HEK293T (cell line): ENCODE data around the gene GABBR2.

Experiments
- CTCF ChIA-PET: fragments of 350-600 bp; formaldehyde crosslinking; extraction: SDS; loops from one replicate; lab custom pipeline; 2021; ENCODE audit warnings: antibody characterized with exemption, inconsistent platforms; lab: Yijun Ruan, JAX
- POLR2A ChIA-PET: fragments of 350-600 bp; formaldehyde crosslinking; extraction: SDS; loops from one replicate; lab custom pipeline; 2020; ENCODE audit warnings: antibody characterized with exemption, inconsistent platforms; lab: Yijun Ruan, JAX
- DNase-seq: peaks from one replicate; pipeline ENCODE4 v3.0.0; 2012; ENCODE audit warnings: mixed read lengths; ENCODE audit errors: extremely low spot score
- ARNT ChIP-seq: fragments of 450-650 bp; IDR thresholded peaks from 2 replicates; pipeline ENCODE4 v1.6.1; 2017; ENCODE audit warnings: mild to moderate bottlenecking
- BHLHE40 ChIP-seq: fragments of 450-650 bp; IDR thresholded peaks from 2 replicates; pipeline ENCODE4 v1.6.1; 2016; ENCODE audit warnings: mild to moderate bottlenecking, moderate library complexity, borderline replicate concordance
- CTBP1 ChIP-seq: fragments of 450-650 bp; IDR thresholded peaks from 2 replicates; pipeline ENCODE4 v1.6.1; 2016; ENCODE audit warnings: borderline replicate concordance
- ELF4 ChIP-seq: fragments of 450-650 bp; IDR thresholded peaks from 2 replicates; pipeline ENCODE4 v1.6.1; 2017; ENCODE audit warnings: antibody characterized with exemption
- FOXA1 ChIP-seq: fragments of 450-650 bp; IDR thresholded peaks from 2 replicates; pipeline ENCODE4 v1.6.1; 2016; ENCODE audit warnings: mild to moderate bottlenecking
- FOXK2 ChIP-seq: fragments of 450-650 bp; IDR thresholded peaks from 2 replicates; pipeline ENCODE4 v1.6.1; 2016; ENCODE audit warnings: mild to moderate bottlenecking
- FOXM1 ChIP-seq: fragments of 450-650 bp; IDR thresholded peaks from 2 replicates; pipeline ENCODE4 v1.6.1; 2017; ENCODE audit warnings: mild to moderate bottlenecking, borderline replicate concordance
- HDGF ChIP-seq: fragments of 450-650 bp; IDR thresholded peaks from 2 replicates; pipeline ENCODE4 v1.6.1; 2017; ENCODE audit warnings: antibody characterized with exemption, borderline replicate concordance
- L3MBTL2 ChIP-seq: fragments of 450-650 bp; conservative IDR thresholded peaks from 2 replicates; pipeline ENCODE4 v1.6.1; 2016; ENCODE audit warnings: mild to moderate bottlenecking
- LEF1 ChIP-seq: fragments of 450-650 bp; IDR thresholded peaks from 2 replicates; pipeline ENCODE4 v1.6.1; 2017; ENCODE audit warnings: mild to moderate bottlenecking, borderline replicate concordance
- NFRKB ChIP-seq: fragments of 450-650 bp; IDR thresholded peaks from 2 replicates; pipeline ENCODE4 v1.6.1; 2016; ENCODE audit warnings: mild to moderate bottlenecking, moderate library complexity
- PKNOX1 ChIP-seq: fragments of 450-650 bp; IDR thresholded peaks from 2 replicates; pipeline ENCODE4 v1.6.1; 2016
- SP1 ChIP-seq: fragments of 450-650 bp; IDR thresholded peaks from 2 replicates; pipeline ENCODE4 v1.6.1; 2017
- SUZ12 ChIP-seq: fragments of 450-650 bp; IDR thresholded peaks from 2 replicates; pipeline ENCODE4 v1.6.1; 2016; ENCODE audit warnings: mild to moderate bottlenecking
- TARDBP ChIP-seq: fragments of 450-650 bp; IDR thresholded peaks from 2 replicates; pipeline ENCODE4 v1.6.1; 2016
- ZNF384 ChIP-seq: fragments of 450-650 bp; IDR thresholded peaks from 2 replicates; pipeline ENCODE4 v1.6.1; 2016

GABBR2 gene

GRCh38 chr9:98570055-98570454 is 138.7 kb downstream of the GABBR2 start:
- POLR2A ChIA-PET = no interaction called here
- DNase-seq = no peak
- TF ChIP-seq FOXM1 (no peak), L3MBTL2 (no peak), LEF1 (no peak), NFRKB (no peak), TARDBP (no peak), ELF4 (no peak), HDGF (no peak), ZNF384 (no peak), FOXK2 (no peak), PKNOX1 (no peak), FOXA1 (no peak), CTBP1 (no peak), ARNT (no peak), SUZ12 (no peak), BHLHE40 (no peak)
- CTCF ChIA-PET = no interaction called here

- TF ChIP-seq TARDBP = no peak
- TF ChIP-seq PKNOX1 = no peak
- TF ChIP-seq CTBP1 = no peak
- TF ChIP-seq ZNF384 = no peak
- no peak for TF ChIP-seq ARNT
- TF ChIP-seq LEF1 = no peak
- TF ChIP-seq BHLHE40 = no peak
- no peak for TF ChIP-seq SUZ12
- TF ChIP-seq NFRKB = no peak
- no peak for TF ChIP-seq FOXK2
- no peak for TF ChIP-seq HDGF
- no peak for TF ChIP-seq L3MBTL2
- TF ChIP-seq ELF4 = no peak
- no peak for TF ChIP-seq SP1
- TF ChIP-seq FOXA1 = no peak
- no peak for TF ChIP-seq FOXM1
- POLR2A ChIA-PET = no interaction called here
- DNase-seq = no peak
- CTCF ChIA-PET = no interaction called here
Observed at GRCh38 chr9:98569491-98569890, 139.2 kb downstream of the GABBR2 start.

- TF ChIP-seq PKNOX1 (no peak), FOXK2 (no peak), SP1 (no peak), LEF1 (no peak), TARDBP (no peak), HDGF (no peak), ZNF384 (no peak)
- ChIA-PET CTCF (no interaction called here), POLR2A (no interaction called here)
- DNase-seq = no peak
Observed at GRCh38 chr9:98568909-98569469, 139.7 kb downstream of the GABBR2 start.

GRCh38 chr9:98568234-98568908 is 140.4 kb downstream of the GABBR2 start:
- POLR2A ChIA-PET = no interaction called here
- TF ChIP-seq ELF4 = no peak
- TF ChIP-seq NFRKB = no peak
- TF ChIP-seq CTBP1 = no peak
- no peak for TF ChIP-seq FOXM1
- no peak for TF ChIP-seq FOXA1
- TF ChIP-seq PKNOX1 = no peak
- no peak for TF ChIP-seq FOXK2
- TF ChIP-seq TARDBP = no peak
- no peak for TF ChIP-seq BHLHE40
- TF ChIP-seq SP1 = no peak
- no peak for TF ChIP-seq L3MBTL2
- CTCF ChIA-PET = no interaction called here
- no peak for DNase-seq

GRCh38 chr9:98567540-98568233 is 141.0 kb downstream of the GABBR2 start:
- DNase-seq = no peak
- POLR2A ChIA-PET = no interaction called here
- CTCF ChIA-PET = no interaction called here
- TF ChIP-seq NFRKB (no peak), HDGF (no peak), BHLHE40 (no peak), LEF1 (no peak)
